Measurements from ENCODE around the gene FBXL7. TPM values are rescaled to one million over a fixed set of nuclear protein-coding genes. Genes with fewer than 3 reads are reported as not detected.

Gene FBXL7
- total and polyA plus RNA-seq, 9 of the 15 experiments (the other 6 are each of a cell fraction or from before 2014, with no cell fraction given) = 0.04 to 0.08 TPM; not detected in 7

- DNase-seq (ENCODE audit: extremely low read depth in 1 of 4, low spot score in 3 of 4) (no peak), ATAC-seq (no peak), FAIRE-seq (no peak)
- Histone ChIP-seq H3K36me3 (ENCODE audit: control insufficient read depth, insufficient read depth, low read length) (no peaks in the 10 kb centered on the region), H3K27ac (ENCODE audit: extremely low read depth, low read depth, low read length) (no peak overlapping the region), H3K79me2 (ENCODE audit: control insufficient read depth, insufficient read depth, low read length) (no peaks in the 10 kb centered on the region), H3K27me3 (ENCODE audit: control insufficient read depth in 2 of 2, insufficient read depth in 2 of 2, low read length in 2 of 2) (no peaks in the 10 kb centered on the region), H4K20me1 (replicated peaks; ENCODE audit: control insufficient read depth, insufficient read depth, low read length) (no peaks in the 10 kb centered on the region), H3K4me2 (ENCODE audit: insufficient read depth, low read length) (no peak overlapping the region), H3K4me1 (replicated peaks in 1 of 2; ENCODE audit: control insufficient read depth in 2 of 2, insufficient read depth in 2 of 2, low read length in 2 of 2) (no peaks in the 10 kb centered on the region), H3K9me1 (ENCODE audit: control insufficient read depth, insufficient read depth, low read length) (no peaks in the 10 kb centered on the region), H2AFZ (ENCODE audit: low read depth, low read length) (no peak overlapping the region), H3K4me3 (no peak overlapping the region), H3K9ac (ENCODE audit: insufficient read depth in 1 of 2, low read depth in 2 of 2, low read length in 2 of 2) (no peak overlapping the region), H3K9me3 (replicated peaks; ENCODE audit: control insufficient read depth, insufficient read depth, low read depth, low read length) (peaks cover 4% of the 10 kb centered on the region; the same call in 1 of the 2 replicates)
- intact Hi-C loops (cut with micrococcal nuclease) (no loop called here), in situ Hi-C loops (cut with MboI) (no loop called here)
- POLR2A ChIA-PET = no interaction called here
- WGBS (ENCODE audit: insufficient coverage, low coverage, missing lambda C conversion rate) = 2% methylated on average over 4 of the region's 4 CpGs
- BruUV-seq (replicated peaks) = no TSS peak
- CTCF ChIA-PET (ENCODE audit: low intra/inter-chr PET ratio) = no interaction called here
- TF ChIP-seq ERF (CRISPR knock-in tag; IDR thresholded peaks at IDR 0.05) (no peak), ZNF217 (CRISPR knock-in tag; IDR thresholded peaks at IDR 0.05) (no peak), BACH1 (tag; IDR thresholded peaks at IDR 0.05) (no peak), NR1H2 (CRISPR knock-in tag; IDR thresholded peaks at IDR 0.05) (no peak), RNF219 (CRISPR knock-in tag; IDR thresholded peaks at IDR 0.05) (no peak), HES1 (IDR thresholded peaks at IDR 0.05; ENCODE audit: low read depth) (no peak), PKNOX1 (IDR thresholded peaks at IDR 0.05) (no peak), MYC (IDR thresholded peaks at IDR 0.05; ENCODE audit: low read depth, low read length) (no peak), MYC (CRISPR knock-in tag; IDR thresholded peaks at IDR 0.05; ENCODE audit: borderline replicate concordance, low read depth) (no peak), SMARCB1 (IDR thresholded peaks at IDR 0.05; ENCODE audit: insufficient read length, low read depth) (no peak), FOXA1 (IDR thresholded peaks at IDR 0.05; ENCODE audit: borderline replicate concordance) (no peak), ZNF584 (CRISPR knock-in tag; IDR thresholded peaks at IDR 0.05; ENCODE audit: low read depth) (no peak)
- TF ChIP-seq, protein P1, sequence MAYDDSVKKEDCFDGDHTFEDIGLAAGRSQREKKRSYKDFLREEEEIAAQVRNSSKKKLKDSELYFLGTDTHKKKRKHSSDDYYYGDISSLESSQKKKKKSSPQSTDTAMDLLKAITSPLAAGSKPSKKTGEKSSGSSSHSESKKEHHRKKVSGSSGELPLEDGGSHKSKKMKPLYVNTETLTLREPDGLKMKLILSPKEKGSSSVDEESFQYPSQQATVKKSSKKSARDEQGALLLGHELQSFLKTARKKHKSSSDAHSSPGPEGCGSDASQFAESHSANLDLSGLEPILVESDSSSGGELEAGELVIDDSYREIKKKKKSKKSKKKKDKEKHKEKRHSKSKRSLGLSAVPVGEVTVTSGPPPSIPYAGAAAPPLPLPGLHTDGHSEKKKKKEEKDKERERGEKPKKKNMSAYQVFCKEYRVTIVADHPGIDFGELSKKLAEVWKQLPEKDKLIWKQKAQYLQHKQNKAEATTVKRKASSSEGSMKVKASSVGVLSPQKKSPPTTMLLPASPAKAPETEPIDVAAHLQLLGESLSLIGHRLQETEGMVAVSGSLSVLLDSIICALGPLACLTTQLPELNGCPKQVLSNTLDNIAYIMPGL (CRISPR knock-in tag; IDR thresholded peaks at IDR 0.05) = no peak
- TF ChIP-seq, protein P2, sequence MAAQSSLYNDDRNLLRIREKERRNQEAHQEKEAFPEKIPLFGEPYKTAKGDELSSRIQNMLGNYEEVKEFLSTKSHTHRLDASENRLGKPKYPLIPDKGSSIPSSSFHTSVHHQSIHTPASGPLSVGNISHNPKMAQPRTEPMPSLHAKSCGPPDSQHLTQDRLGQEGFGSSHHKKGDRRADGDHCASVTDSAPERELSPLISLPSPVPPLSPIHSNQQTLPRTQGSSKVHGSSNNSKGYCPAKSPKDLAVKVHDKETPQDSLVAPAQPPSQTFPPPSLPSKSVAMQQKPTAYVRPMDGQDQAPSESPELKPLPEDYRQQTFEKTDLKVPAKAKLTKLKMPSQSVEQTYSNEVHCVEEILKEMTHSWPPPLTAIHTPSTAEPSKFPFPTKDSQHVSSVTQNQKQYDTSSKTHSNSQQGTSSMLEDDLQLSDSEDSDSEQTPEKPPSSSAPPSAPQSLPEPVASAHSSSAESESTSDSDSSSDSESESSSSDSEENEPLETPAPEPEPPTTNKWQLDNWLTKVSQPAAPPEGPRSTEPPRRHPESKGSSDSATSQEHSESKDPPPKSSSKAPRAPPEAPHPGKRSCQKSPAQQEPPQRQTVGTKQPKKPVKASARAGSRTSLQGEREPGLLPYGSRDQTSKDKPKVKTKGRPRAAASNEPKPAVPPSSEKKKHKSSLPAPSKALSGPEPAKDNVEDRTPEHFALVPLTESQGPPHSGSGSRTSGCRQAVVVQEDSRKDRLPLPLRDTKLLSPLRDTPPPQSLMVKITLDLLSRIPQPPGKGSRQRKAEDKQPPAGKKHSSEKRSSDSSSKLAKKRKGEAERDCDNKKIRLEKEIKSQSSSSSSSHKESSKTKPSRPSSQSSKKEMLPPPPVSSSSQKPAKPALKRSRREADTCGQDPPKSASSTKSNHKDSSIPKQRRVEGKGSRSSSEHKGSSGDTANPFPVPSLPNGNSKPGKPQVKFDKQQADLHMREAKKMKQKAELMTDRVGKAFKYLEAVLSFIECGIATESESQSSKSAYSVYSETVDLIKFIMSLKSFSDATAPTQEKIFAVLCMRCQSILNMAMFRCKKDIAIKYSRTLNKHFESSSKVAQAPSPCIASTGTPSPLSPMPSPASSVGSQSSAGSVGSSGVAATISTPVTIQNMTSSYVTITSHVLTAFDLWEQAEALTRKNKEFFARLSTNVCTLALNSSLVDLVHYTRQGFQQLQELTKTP (IDR thresholded peaks at IDR 0.05; ENCODE audit: low read depth in 1 of 2, partially characterized antibody in 2 of 2) = no peak
Measured at GRCh38 chr5:15655683-15656082, 155.7 kb downstream of the FBXL7 start.

Measured in K562 (cell line).